Panc1 (cell line): ENCODE results near the gene CPT1B. TPM values are rescaled to one million over a fixed set of nuclear protein-coding genes. Genes with fewer than 3 reads are reported as not detected.

Source experiments
- ATAC-seq: fragments of 200-7000 bp; cut with Tn5 transposase; 2 replicates; pipeline ENCODE4 v1.9.1; 2020; ENCODE audit warnings: mild to moderate bottlenecking, moderate library complexity
- BruUV-seq: library from RNA; stranded (reverse); fragments of 400-500 nt; replicated peaks from 2 replicates; lab custom pipeline; 2021; lab: Mats Ljungman, UMichigan
- CTCF ChIA-PET: fragments of 300-600 bp; sonication (Branson Sonifier 250); formaldehyde crosslinking; loops from one replicate; lab custom pipeline; 2022; ENCODE audit warnings: antibody characterized with exemption; lab: Charles Lee
- POLR2A ChIA-PET: fragments of 300-600 bp; sonication (Branson Sonifier 250); formaldehyde crosslinking; loops from one replicate; lab custom pipeline; 2022; ENCODE audit warnings: antibody characterized with exemption; lab: Charles Lee
- DNase-seq: peaks from one replicate; pipeline ENCODE4 v3.0.0-alpha.2; 2010; ENCODE audit warnings: low read depth, low spot score
- H3K27ac ChIP-seq: 2 replicates; pipeline ENCODE4 v1.5.1; 2011; ENCODE audit warnings: mild to moderate bottlenecking, low read length, inconsistent platforms
- H3K27me3 ChIP-seq: fragments of 200-500 bp; sonication (Bioruptor generic); 2 replicates; pipeline ENCODE4 v1.6.0; 2014; ENCODE audit warnings: low read length, inconsistent platforms; ENCODE audit not compliant: control insufficient read depth, insufficient read depth
- H3K36me3 ChIP-seq: fragments of 200-500 bp; sonication (Bioruptor generic); 2 replicates; pipeline ENCODE4 v1.5.1; 2014; ENCODE audit warnings: inconsistent platforms, mild to moderate bottlenecking, low read length, moderate library complexity; ENCODE audit not compliant: control insufficient read depth, insufficient read depth
- H3K4me1 ChIP-seq: 2 replicates; pipeline ENCODE4 v1.5.1; 2011; ENCODE audit warnings: inconsistent platforms, mild to moderate bottlenecking, low read length, moderate library complexity; ENCODE audit not compliant: control insufficient read depth, insufficient read depth
- H3K4me3 ChIP-seq, 2 experiments: 2 replicates each; pipeline ENCODE4 v1.5.1; 2011 to 2012; ENCODE audit warnings: low read depth in 2 of 2, low read length in 2 of 2, mild to moderate bottlenecking in 2 of 2, inconsistent platforms in 1 of 2, moderate library complexity in 1 of 2
- H3K9me3 ChIP-seq: fragments of 200-500 bp; sonication (Bioruptor generic); 2 replicates; pipeline ENCODE4 v1.5.1; 2014; ENCODE audit warnings: low read depth, mild to moderate bottlenecking, inconsistent platforms, low read length, moderate library complexity; ENCODE audit not compliant: control insufficient read depth, insufficient read depth
- CTCF ChIP-seq: fragments of 450-650 bp; IDR thresholded peaks from 2 replicates; pipeline ENCODE4 v1.5.1; 2017; ENCODE audit warnings: mild to moderate bottlenecking
- POLR2AphosphoS5 ChIP-seq: IDR thresholded peaks from 2 replicates; pipeline ENCODE4 v1.6.1; 2012; ENCODE audit warnings: mild to moderate bottlenecking, low read depth, low read length, moderate library complexity
- SIN3A ChIP-seq: IDR thresholded peaks from 2 replicates; pipeline ENCODE4 v1.6.1; 2012; ENCODE audit warnings: low read depth, mild to moderate bottlenecking, low read length, moderate library complexity, borderline replicate concordance; ENCODE audit not compliant: insufficient read depth
- TCF7L2 ChIP-seq: IDR thresholded peaks from 2 replicates; pipeline ENCODE4 v1.6.1; 2011; ENCODE audit warnings: mild to moderate bottlenecking, low read depth, low read length, inconsistent platforms
- in situ Hi-C: cut with HindIII; loops from 2 replicates; pipeline ENCODE4 v1.10.0; 2016; ENCODE audit warnings: low sequenced_read_pairs, low pct_unique_long_range_greater_than_20kb
- intact Hi-C: fragments of 100-400 bp; cut with micrococcal nuclease; formaldehyde crosslinking; loops from one replicate; pipeline ENCODE4 v1.10.0; 2022; ENCODE audit not compliant: unreplicated experiment
- total RNA-seq: library from RNA; stranded (reverse); gene quantifications from one replicate; pipeline ENCODE4 v1.2.1, GENCODE V29; 2021; ENCODE audit not compliant: unreplicated experiment
- TF ChIP-seq, protein P1 (sequence below), 2 experiments: IDR thresholded peaks; 2 replicates each; pipeline ENCODE4 v1.6.1; 2011 to 2012; ENCODE audit warnings: low read depth in 2 of 2, control low read depth in 1 of 2, low read length in 1 of 2, mild to moderate bottlenecking in 1 of 2, moderate library complexity in 1 of 2; ENCODE audit not compliant: insufficient read depth in 1 of 2

CPT1B gene
- total RNA-seq, 1 experiment from 2014 or later, result 18.4 TPM

DNA sequence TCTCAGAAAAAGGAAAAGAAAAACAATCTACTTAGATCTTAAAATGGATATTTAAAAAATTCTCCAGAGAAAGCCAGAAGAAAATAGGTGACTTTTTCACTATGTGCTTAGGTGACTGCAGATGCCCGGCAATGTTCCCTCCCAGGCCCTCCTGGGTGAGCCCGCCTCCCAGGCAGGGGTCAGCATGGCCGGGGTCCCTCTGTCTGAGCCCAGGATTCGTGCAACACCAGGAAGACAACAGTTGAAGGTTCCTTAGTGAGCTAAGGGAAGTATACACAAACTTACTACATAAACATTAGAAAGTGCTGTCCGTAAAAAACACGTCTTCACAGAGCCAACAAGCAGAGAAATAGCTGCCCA is 33.9 kb upstream of the CPT1B start:
- H3K27me3 ChIP-seq, result no peaks in the 10 kb centered on the region
- intact Hi-C loops, result no loop called here
- no peak for TF ChIP-seq TCF7L2
- H3K9me3 ChIP-seq, result no peaks in the 10 kb centered on the region
- POLR2A ChIA-PET, result no interaction called here
- H3K27ac ChIP-seq, result no peak overlapping the region
- in situ Hi-C loops, result no loop called here
- no peaks in the 10 kb centered on the region for H3K36me3 ChIP-seq
- DNase-seq (no peak), ATAC-seq (peak; percentile 16)
- no TSS peak for BruUV-seq
- CTCF ChIA-PET, result no interaction called here
- peaks cover 7% of the 10 kb centered on the region; the same call in 1 of the 2 replicates for H3K4me1 ChIP-seq
- H3K4me3 ChIP-seq, result no peak overlapping the region

DNA sequence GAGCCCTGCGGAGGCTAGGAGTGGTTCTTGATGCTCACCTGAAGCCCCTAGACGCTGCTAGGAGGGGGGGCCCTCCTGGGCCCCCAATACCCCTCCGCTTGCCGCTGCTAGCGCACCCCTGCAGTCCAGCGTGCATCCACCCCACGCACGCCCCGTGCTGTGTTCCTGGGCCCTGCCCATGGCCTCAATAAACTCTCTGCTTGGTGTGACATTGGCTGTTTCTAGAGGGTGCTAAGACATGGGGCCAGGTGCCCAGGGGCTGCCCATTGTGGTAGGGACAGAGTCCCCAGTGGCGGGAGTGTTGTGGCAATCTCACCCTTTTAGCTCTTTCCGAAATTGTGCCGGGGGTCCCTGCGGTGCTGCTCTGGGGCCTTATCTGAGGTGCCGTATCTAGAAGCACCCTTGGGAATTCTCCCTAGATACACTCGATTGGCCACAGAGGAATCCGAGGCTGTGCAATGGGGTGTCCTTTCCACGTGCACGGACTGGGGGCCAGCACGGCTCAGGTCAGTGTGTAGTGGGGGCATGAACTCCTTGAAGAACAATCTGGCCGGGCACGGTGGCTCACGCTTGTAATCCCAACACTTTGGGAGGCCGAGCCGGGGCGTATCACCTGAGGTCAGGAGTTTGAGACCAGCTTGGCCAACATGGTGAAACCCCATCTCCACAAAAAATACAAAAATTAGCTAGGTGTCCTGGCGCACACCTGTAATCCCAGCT is 33.3 kb upstream of the CPT1B start:
- intact Hi-C loops (no loop called here), in situ Hi-C loops (no loop called here)
- ATAC-seq (no peak), DNase-seq (no peak)
- no peak overlapping the region for H3K4me3 ChIP-seq
- H3K27ac ChIP-seq, result no peak overlapping the region
- POLR2A ChIA-PET, result no interaction called here
- H3K27me3 ChIP-seq, result no peaks in the 10 kb centered on the region
- peaks cover 7% of the 10 kb centered on the region; the same call in 1 of the 2 replicates for H3K4me1 ChIP-seq
- no peaks in the 10 kb centered on the region for H3K9me3 ChIP-seq
- H3K36me3 ChIP-seq, result no peaks in the 10 kb centered on the region
- BruUV-seq, result no TSS peak
- no peak for TF ChIP-seq SIN3A
- TF ChIP-seq TCF7L2, result no peak
- TF ChIP-seq POLR2AphosphoS5, result no peak
- TF ChIP-seq, protein P1, sequence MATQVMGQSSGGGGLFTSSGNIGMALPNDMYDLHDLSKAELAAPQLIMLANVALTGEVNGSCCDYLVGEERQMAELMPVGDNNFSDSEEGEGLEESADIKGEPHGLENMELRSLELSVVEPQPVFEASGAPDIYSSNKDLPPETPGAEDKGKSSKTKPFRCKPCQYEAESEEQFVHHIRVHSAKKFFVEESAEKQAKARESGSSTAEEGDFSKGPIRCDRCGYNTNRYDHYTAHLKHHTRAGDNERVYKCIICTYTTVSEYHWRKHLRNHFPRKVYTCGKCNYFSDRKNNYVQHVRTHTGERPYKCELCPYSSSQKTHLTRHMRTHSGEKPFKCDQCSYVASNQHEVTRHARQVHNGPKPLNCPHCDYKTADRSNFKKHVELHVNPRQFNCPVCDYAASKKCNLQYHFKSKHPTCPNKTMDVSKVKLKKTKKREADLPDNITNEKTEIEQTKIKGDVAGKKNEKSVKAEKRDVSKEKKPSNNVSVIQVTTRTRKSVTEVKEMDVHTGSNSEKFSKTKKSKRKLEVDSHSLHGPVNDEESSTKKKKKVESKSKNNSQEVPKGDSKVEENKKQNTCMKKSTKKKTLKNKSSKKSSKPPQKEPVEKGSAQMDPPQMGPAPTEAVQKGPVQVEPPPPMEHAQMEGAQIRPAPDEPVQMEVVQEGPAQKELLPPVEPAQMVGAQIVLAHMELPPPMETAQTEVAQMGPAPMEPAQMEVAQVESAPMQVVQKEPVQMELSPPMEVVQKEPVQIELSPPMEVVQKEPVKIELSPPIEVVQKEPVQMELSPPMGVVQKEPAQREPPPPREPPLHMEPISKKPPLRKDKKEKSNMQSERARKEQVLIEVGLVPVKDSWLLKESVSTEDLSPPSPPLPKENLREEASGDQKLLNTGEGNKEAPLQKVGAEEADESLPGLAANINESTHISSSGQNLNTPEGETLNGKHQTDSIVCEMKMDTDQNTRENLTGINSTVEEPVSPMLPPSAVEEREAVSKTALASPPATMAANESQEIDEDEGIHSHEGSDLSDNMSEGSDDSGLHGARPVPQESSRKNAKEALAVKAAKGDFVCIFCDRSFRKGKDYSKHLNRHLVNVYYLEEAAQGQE (IDR thresholded peaks at IDR 0.05; ENCODE audit: insufficient read depth in 1 of 2, low read depth in 2 of 2, low read length in 1 of 2), result no peak
- CTCF ChIA-PET, result no interaction called here

DNA sequence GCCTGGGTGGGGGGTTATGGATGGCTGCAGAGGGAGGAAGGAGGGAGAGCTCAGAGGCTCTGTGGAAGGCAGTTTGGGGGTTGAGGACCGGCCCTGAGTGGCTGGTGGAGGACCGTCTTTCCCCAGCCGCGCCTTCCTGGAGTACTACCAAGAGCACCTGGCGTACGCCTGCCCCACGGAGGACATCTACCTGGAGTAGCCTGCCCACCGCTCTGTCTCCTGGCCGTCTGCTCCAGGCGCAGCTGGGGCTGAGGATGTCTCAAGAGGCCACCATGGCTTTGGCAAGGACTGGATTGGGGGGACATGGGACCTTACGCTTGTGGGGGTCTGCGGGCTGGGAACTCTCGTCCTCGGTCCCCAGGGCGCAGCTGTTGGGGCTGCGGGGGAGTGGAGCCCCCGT is 32.4 kb upstream of the CPT1B start:
- TF ChIP-seq TCF7L2 (no peak), SIN3A (no peak), CTCF (no peak), POLR2AphosphoS5 (no peak)
- TF ChIP-seq, protein P1 (IDR thresholded peaks at IDR 0.05; ENCODE audit: insufficient read depth in 1 of 2, low read depth in 2 of 2, low read length in 1 of 2), result no peak
- H3K27ac ChIP-seq, result no peak overlapping the region
- H3K9me3 ChIP-seq, result no peaks in the 10 kb centered on the region
- POLR2A ChIA-PET, result no interaction called here
- in situ Hi-C loops (no loop called here), intact Hi-C loops (no loop called here)
- H3K4me3 ChIP-seq, result no peak overlapping the region
- peaks cover 7% of the 10 kb centered on the region; the same call in 1 of the 2 replicates for H3K4me1 ChIP-seq
- DNase-seq (no peak), ATAC-seq (no peak)
- BruUV-seq, result no TSS peak
- CTCF ChIA-PET, result no interaction called here
- no peaks in the 10 kb centered on the region for H3K36me3 ChIP-seq
- no peaks in the 10 kb centered on the region for H3K27me3 ChIP-seq
